Duodenal mucosa (tissue), 2 donors: ENCODE data around the gene TEX51.

Source experiments
- H3K27ac ChIP-seq: one replicate; pipeline ENCODE4 v1.7.0; 2013; ENCODE audit warnings: low read depth, low read length
- H3K27me3 ChIP-seq, 2 donors: one replicate each; pipeline ENCODE4 v1.7.0; 2013; ENCODE audit warnings: low read length in 2 of 2, control low read depth in 1 of 2; ENCODE audit not compliant: insufficient read depth in 2 of 2, control insufficient read depth in 1 of 2
- H3K36me3 ChIP-seq, 2 donors: one replicate each; pipeline ENCODE4 v1.7.0; 2013; ENCODE audit warnings: low read length in 2 of 2, control low read depth in 1 of 2; ENCODE audit not compliant: insufficient read depth in 2 of 2, control insufficient read depth in 1 of 2
- H3K4me1 ChIP-seq, 2 donors: one replicate each; pipeline ENCODE4 v1.7.0; 2013; ENCODE audit warnings: low read length in 2 of 2, control low read depth in 1 of 2; ENCODE audit not compliant: insufficient read depth in 2 of 2, control insufficient read depth in 1 of 2
- H3K4me3 ChIP-seq, 2 donors: one replicate each; pipeline ENCODE4 v1.7.0; 2013; ENCODE audit warnings: low read length in 2 of 2, low read depth in 1 of 2
- H3K9ac ChIP-seq, 2 donors: one replicate each; pipeline ENCODE4 v1.7.0; 2013; ENCODE audit warnings: low read length in 2 of 2, low read depth in 1 of 2
- H3K9me3 ChIP-seq, 2 donors: one replicate each; pipeline ENCODE4 v1.7.0; 2013; ENCODE audit warnings: low read length in 2 of 2, control low read depth in 1 of 2; ENCODE audit not compliant: control insufficient read depth in 1 of 2

TEX51 gene

GRCh38 chr2:126858436-126858835, 40.3 kb upstream of the TEX51 start:
- Histone ChIP-seq H3K27me3 (no peaks in the 10 kb centered on the region), H3K4me1 (no peaks in the 10 kb centered on the region), H3K9me3 (no peaks in the 10 kb centered on the region), H3K9ac (no peak overlapping the region), H3K36me3 (no peaks in the 10 kb centered on the region), H3K27ac (no peak overlapping the region), H3K4me3 (no peak overlapping the region)

- Histone ChIP-seq H3K4me1 (no peaks in the 10 kb centered on the region), H3K27me3 (no peaks in the 10 kb centered on the region), H3K9me3 (no peaks in the 10 kb centered on the region), H3K27ac (no peak overlapping the region), H3K4me3 (no peak overlapping the region), H3K36me3 (no peaks in the 10 kb centered on the region), H3K9ac (no peak overlapping the region)
These were observed 39.7 kb upstream of the TEX51 start for GRCh38 chr2:126858991-126859390.

GRCh38 chr2:126859631-126860030, 39.1 kb upstream of the TEX51 start:
- H3K27me3 ChIP-seq = no peaks in the 10 kb centered on the region
- no peak overlapping the region for H3K4me3 ChIP-seq
- H3K27ac ChIP-seq = no peak overlapping the region
- H3K36me3 ChIP-seq = no peaks in the 10 kb centered on the region
- no peaks in the 10 kb centered on the region for H3K4me1 ChIP-seq
- H3K9me3 ChIP-seq = no peaks in the 10 kb centered on the region
- H3K9ac ChIP-seq = no peak overlapping the region

GRCh38 chr2:126860385-126860784, 38.3 kb upstream of the TEX51 start:
- no peaks in the 10 kb centered on the region for H3K27me3 ChIP-seq
- H3K27ac ChIP-seq = no peak overlapping the region
- H3K9ac ChIP-seq = no peak overlapping the region
- no peaks in the 10 kb centered on the region for H3K36me3 ChIP-seq
- no peaks in the 10 kb centered on the region for H3K9me3 ChIP-seq
- H3K4me1 ChIP-seq = no peaks in the 10 kb centered on the region
- no peak overlapping the region for H3K4me3 ChIP-seq

- Histone ChIP-seq H3K27ac (no peak overlapping the region), H3K27me3 (no peaks in the 10 kb centered on the region), H3K9me3 (no peaks in the 10 kb centered on the region), H3K4me1 (no peaks in the 10 kb centered on the region), H3K9ac (no peak overlapping the region), H3K36me3 (no peaks in the 10 kb centered on the region), H3K4me3 (no peak overlapping the region)
These were observed 36.0 kb upstream of the TEX51 start for GRCh38 chr2:126862730-126863129.

GRCh38 chr2:126863336-126864015, 35.2 kb upstream of the TEX51 start:
- H3K9me3 ChIP-seq = no peaks in the 10 kb centered on the region

GRCh38 chr2:126864861-126865260, 33.8 kb upstream of the TEX51 start:
- Histone ChIP-seq H3K4me1 (no peaks in the 10 kb centered on the region), H3K36me3 (no peaks in the 10 kb centered on the region), H3K4me3 (no peak overlapping the region), H3K9me3 (no peaks in the 10 kb centered on the region), H3K27ac (no peak overlapping the region), H3K9ac (no peak overlapping the region), H3K27me3 (no peaks in the 10 kb centered on the region)

More at GRCh38 chr2:126863336-126864015, 35.2 kb upstream of the TEX51 start:
- Histone ChIP-seq H3K9ac (no peak overlapping the region), H3K4me3 (no peak overlapping the region), H3K27me3 (no peaks in the 10 kb centered on the region), H3K36me3 (no peaks in the 10 kb centered on the region), H3K27ac (no peak overlapping the region), H3K4me1 (no peaks in the 10 kb centered on the region)

- H3K4me3 ChIP-seq = no peak overlapping the region
- no peaks in the 10 kb centered on the region for H3K4me1 ChIP-seq
- no peak overlapping the region for H3K9ac ChIP-seq
- no peaks in the 10 kb centered on the region for H3K36me3 ChIP-seq
- no peaks in the 10 kb centered on the region for H3K27me3 ChIP-seq
- no peaks in the 10 kb centered on the region for H3K9me3 ChIP-seq
- no peak overlapping the region for H3K27ac ChIP-seq
These were observed 32.2 kb upstream of the TEX51 start for GRCh38 chr2:126866451-126866850.

GRCh38 chr2:126874961-126875360, 23.7 kb upstream of the TEX51 start:
- Histone ChIP-seq H3K36me3 (no peaks in the 10 kb centered on the region), H3K9me3 (peaks cover 0 to 4% of the 10 kb centered on the region in 2 donors), H3K27ac (no peak overlapping the region), H3K27me3 (no peaks in the 10 kb centered on the region), H3K4me3 (no peak overlapping the region), H3K4me1 (no peaks in the 10 kb centered on the region), H3K9ac (no peak overlapping the region)

- Histone ChIP-seq H3K27me3 (no peaks in the 10 kb centered on the region), H3K9me3 (peaks cover 0 to 4% of the 10 kb centered on the region in 2 donors), H3K4me3 (no peak overlapping the region), H3K9ac (no peak overlapping the region), H3K27ac (no peak overlapping the region), H3K36me3 (no peaks in the 10 kb centered on the region), H3K4me1 (no peaks in the 10 kb centered on the region)
These were observed 22.1 kb upstream of the TEX51 start for GRCh38 chr2:126876631-126877030.
